B cell (primary cell): ENCODE measurements around the gene SACM1L.

Experiments
- EZH2 ChIP-seq: IDR thresholded peaks from 2 replicates; pipeline ENCODE4 v1.6.1; 2012; ENCODE audit warnings: borderline replicate concordance, low read depth, mild to moderate bottlenecking, moderate library complexity, low read length; ENCODE audit not compliant: insufficient read depth, poor library complexity, severe bottlenecking
- TF ChIP-seq, protein P1 (sequence below): fragments of 200-600 bp; IDR thresholded peaks from one replicate; pipeline ENCODE4 v1.8.0; 2022; ENCODE audit warnings: antibody characterized with exemption, mild to moderate bottlenecking

DNA sequence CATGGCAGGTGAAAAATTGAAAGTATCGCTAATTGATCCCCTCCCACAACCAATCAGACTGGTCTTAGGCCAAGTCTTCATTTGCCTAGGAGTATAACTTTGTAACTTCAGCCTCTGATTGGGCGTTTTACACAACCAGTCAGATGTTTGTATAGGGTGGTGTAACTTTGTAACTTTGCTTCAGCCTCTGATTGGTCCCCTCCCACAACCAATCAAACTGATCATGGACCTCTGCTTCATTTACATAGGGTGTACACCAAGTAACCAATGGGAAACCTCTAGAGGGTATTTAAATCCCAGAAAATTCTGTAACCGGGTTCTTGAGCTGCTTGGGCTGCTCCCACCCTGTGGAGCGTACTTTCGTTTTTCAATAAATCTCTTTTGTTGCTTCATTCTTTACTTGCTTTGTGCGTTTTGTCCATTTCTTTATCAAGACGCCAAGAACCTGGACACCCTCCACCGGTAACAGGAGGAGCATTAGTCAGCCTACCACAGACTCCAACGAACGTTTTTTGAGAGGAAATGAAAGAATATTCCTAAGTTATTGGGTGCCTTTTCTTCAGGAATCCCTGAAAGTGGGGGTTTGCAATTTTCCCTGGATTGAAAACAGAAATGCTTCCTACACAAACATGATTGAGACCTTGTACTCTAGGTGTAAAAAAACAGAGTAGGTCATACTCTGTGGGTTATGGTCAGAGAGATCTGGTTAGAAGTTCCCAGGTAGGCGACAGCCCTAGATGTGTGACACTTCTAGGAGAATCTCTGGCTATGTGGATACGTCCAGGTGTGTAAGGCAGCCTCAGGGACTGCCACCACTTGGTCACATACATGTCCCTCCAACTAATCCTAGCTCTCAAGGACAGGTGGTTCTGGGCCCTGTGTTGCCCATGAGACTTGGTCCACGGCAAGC is 5.5 kb upstream of the SACM1L start:
- TF ChIP-seq, protein P1, sequence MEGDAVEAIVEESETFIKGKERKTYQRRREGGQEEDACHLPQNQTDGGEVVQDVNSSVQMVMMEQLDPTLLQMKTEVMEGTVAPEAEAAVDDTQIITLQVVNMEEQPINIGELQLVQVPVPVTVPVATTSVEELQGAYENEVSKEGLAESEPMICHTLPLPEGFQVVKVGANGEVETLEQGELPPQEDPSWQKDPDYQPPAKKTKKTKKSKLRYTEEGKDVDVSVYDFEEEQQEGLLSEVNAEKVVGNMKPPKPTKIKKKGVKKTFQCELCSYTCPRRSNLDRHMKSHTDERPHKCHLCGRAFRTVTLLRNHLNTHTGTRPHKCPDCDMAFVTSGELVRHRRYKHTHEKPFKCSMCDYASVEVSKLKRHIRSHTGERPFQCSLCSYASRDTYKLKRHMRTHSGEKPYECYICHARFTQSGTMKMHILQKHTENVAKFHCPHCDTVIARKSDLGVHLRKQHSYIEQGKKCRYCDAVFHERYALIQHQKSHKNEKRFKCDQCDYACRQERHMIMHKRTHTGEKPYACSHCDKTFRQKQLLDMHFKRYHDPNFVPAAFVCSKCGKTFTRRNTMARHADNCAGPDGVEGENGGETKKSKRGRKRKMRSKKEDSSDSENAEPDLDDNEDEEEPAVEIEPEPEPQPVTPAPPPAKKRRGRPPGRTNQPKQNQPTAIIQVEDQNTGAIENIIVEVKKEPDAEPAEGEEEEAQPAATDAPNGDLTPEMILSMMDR: no peak
- no peak for TF ChIP-seq EZH2
